ENCODE data around the gene IL18R1.

Gene IL18R1

GRCh38 chr2:102355526-102356380, at the start of gene IL18R1:
Gene IL18R1 (plus strand): TSS chr2:102355796. CDS start chr2:102362661, 6,865 bp downstream.
- peak; percentile 89 for DNase-seq

- DNase-seq: no peak
These were observed 49.5 kb upstream of the IL18R1 start for GRCh38 chr2:102306125-102306524.

- no peak for DNase-seq
These were observed 44.5 kb upstream of the IL18R1 start, which contains the start of gene IL1RL1 for GRCh38 chr2:102310964-102311640. Gene IL1RL1 (plus strand): TSS chr2:102311563. CDS start chr2:102338265, 26,702 bp downstream.

- no peak for DNase-seq
These were observed 42.6 kb upstream of the IL18R1 start for GRCh38 chr2:102313025-102313424.

GRCh38 chr2:102313471-102313870, 42.1 kb upstream of the IL18R1 start:
- DNase-seq: no peak

- DNase-seq: no peak
These were observed 41.6 kb upstream of the IL18R1 start for GRCh38 chr2:102313950-102314349.

GRCh38 chr2:102315921-102316320, 39.7 kb upstream of the IL18R1 start:
- DNase-seq: no peak

GRCh38 chr2:102317715-102318114, 37.9 kb upstream of the IL18R1 start:
- DNase-seq: no peak

GRCh38 chr2:102318437-102318836, 37.2 kb upstream of the IL18R1 start:
- no peak for DNase-seq

GRCh38 chr2:102321941-102322719, 33.5 kb upstream of the IL18R1 start:
- no peak for DNase-seq

- DNase-seq: peak; percentile 72
These were observed 30.7 kb upstream of the IL18R1 start for GRCh38 chr2:102324914-102325313.

- no peak for DNase-seq
These were observed 24.1 kb upstream of the IL18R1 start for GRCh38 chr2:102331311-102331980.

- no peak for DNase-seq
These were observed 21.1 kb upstream of the IL18R1 start for GRCh38 chr2:102334486-102334885.

GRCh38 chr2:102335871-102336366, 19.7 kb upstream of the IL18R1 start:
- no peak for DNase-seq

- DNase-seq: no peak
These were observed 19.1 kb upstream of the IL18R1 start for GRCh38 chr2:102336502-102336945.

- no peak for DNase-seq
These were observed 18.6 kb upstream of the IL18R1 start for GRCh38 chr2:102337012-102337411.

GRCh38 chr2:102337481-102338386, 17.9 kb upstream of the IL18R1 start:
- DNase-seq: no peak

GRCh38 chr2:102340778-102341177, 14.8 kb upstream of the IL18R1 start:
- DNase-seq: no peak

- no peak for DNase-seq
These were observed 12.7 kb upstream of the IL18R1 start for GRCh38 chr2:102342888-102343287.

- no peak for DNase-seq
These were observed 11.2 kb upstream of the IL18R1 start for GRCh38 chr2:102344397-102344796.

- no peak for DNase-seq
These were observed 10.2 kb upstream of the IL18R1 start for GRCh38 chr2:102345329-102345920.

Data from activated effector memory CD4-positive, alpha-beta T cell treated with anti-CD3 and anti-CD28 coated beads, Interleukin-2, amount 50 U/mL, for 16 hours (primary cell).